ENCODE measurements around the gene SLC25A38.

GRCh38 chr3:39414421-39414907, 31.3 kb downstream of the SLC25A38 start:
- TF ChIP-seq, protein P1, sequence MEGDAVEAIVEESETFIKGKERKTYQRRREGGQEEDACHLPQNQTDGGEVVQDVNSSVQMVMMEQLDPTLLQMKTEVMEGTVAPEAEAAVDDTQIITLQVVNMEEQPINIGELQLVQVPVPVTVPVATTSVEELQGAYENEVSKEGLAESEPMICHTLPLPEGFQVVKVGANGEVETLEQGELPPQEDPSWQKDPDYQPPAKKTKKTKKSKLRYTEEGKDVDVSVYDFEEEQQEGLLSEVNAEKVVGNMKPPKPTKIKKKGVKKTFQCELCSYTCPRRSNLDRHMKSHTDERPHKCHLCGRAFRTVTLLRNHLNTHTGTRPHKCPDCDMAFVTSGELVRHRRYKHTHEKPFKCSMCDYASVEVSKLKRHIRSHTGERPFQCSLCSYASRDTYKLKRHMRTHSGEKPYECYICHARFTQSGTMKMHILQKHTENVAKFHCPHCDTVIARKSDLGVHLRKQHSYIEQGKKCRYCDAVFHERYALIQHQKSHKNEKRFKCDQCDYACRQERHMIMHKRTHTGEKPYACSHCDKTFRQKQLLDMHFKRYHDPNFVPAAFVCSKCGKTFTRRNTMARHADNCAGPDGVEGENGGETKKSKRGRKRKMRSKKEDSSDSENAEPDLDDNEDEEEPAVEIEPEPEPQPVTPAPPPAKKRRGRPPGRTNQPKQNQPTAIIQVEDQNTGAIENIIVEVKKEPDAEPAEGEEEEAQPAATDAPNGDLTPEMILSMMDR (conservative IDR thresholded peaks at IDR 0.05 in 1 of 2, IDR thresholded peaks at IDR 0.05 in 1 of 2; ENCODE audit: low read depth in 1 of 2, low read length in 2 of 2) = no peak
- TF ChIP-seq EZH2 (IDR thresholded peaks at IDR 0.05; ENCODE audit: low read length, missing control alignments) = no peak
